ENCODE results near the gene SEPTIN6. TPM values are rescaled to one million over a fixed set of nuclear protein-coding genes. Genes with fewer than 3 reads are reported as not detected.

Gene SEPTIN6
- total RNA-seq, 2 donors from 2014 or later = 4.9 to 6.7 TPM

DNA sequence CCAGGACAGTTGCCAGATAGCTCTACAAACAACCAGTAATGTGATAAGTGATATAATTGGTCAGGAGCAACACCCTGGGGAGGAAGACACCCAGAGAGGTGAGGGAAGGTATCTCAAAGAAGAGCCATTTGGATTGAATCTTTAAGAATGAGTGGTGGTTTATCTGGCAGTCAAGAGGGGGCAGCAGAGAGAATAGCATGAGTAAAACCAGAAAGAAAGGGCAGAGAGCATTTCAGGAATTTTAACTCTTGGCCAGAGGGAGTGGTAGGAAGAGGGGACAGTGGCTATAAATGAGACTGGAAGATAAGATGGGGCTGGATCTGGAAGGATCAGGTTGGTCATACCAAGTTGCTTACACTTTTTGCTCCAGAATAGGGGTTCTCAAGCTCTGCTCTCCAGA, 5.9 kb upstream of the SEPTIN6 start:
- no peak for ATAC-seq
- Histone ChIP-seq H3K27me3 (no peaks in the 10 kb centered on the region), H3K27ac (no peak overlapping the region), H3K4me3 (no peak overlapping the region), H3K4me1 (no peaks in the 10 kb centered on the region), H3K9me3 (no peaks in the 10 kb centered on the region), H3K36me3 (replicated peaks in 1 of 2; ENCODE audit: insufficient read depth in 1 of 2, low read depth in 2 of 2) (no peaks in the 10 kb centered on the region)
- peak in 1 of 4 donors; percentile 27 for DNase-seq
- TF ChIP-seq, protein P1, sequence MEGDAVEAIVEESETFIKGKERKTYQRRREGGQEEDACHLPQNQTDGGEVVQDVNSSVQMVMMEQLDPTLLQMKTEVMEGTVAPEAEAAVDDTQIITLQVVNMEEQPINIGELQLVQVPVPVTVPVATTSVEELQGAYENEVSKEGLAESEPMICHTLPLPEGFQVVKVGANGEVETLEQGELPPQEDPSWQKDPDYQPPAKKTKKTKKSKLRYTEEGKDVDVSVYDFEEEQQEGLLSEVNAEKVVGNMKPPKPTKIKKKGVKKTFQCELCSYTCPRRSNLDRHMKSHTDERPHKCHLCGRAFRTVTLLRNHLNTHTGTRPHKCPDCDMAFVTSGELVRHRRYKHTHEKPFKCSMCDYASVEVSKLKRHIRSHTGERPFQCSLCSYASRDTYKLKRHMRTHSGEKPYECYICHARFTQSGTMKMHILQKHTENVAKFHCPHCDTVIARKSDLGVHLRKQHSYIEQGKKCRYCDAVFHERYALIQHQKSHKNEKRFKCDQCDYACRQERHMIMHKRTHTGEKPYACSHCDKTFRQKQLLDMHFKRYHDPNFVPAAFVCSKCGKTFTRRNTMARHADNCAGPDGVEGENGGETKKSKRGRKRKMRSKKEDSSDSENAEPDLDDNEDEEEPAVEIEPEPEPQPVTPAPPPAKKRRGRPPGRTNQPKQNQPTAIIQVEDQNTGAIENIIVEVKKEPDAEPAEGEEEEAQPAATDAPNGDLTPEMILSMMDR (IDR thresholded peaks at IDR 0.05) = peak; percentile 15 to 50 (median 38)
- no peak for TF ChIP-seq POLR2A (IDR thresholded peaks at IDR 0.05)
- intact Hi-C loops (cut with DNase I) = no loop called here

DNA sequence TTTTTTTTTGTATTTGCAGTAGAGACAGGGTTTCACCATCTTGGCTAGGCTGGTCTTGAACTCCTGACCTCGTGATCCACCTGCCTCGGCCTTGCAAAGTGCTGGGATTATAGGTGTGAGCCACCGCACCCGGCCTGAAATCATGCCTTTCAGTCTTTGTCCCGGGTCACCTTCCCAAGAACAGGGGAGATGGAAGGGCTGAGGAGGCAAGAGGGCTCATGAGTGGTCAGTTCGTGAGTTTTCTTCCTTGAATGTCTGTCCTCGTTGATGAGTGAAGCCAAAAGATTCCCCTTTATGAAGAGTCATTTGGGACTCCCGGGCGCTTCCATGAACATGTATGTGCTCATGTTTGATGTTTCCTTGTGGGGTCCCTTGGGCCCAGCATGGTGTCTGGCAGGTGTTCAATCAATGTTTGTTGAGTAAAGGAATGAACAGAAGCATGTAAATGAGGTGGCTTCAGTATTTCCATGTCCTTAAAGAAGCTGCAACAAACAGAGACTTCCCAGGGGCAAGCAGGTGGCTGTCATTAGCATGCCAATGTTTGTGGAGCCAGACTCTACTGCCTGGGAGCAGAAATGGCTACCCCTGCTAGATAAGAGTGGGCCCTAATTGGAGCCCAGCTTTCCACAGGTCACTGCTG, 3.4 kb upstream of the SEPTIN6 start:
- DNase-seq (no peak), ATAC-seq (no peak)
- Histone ChIP-seq H3K9me3 (no peaks in the 10 kb centered on the region), H3K4me3 (no peak overlapping the region), H3K36me3 (replicated peaks in 1 of 2; ENCODE audit: insufficient read depth in 1 of 2, low read depth in 2 of 2) (no peaks in the 10 kb centered on the region), H3K27ac (no peak overlapping the region), H3K4me1 (no peaks in the 10 kb centered on the region), H3K27me3 (no peaks in the 10 kb centered on the region)
- TF ChIP-seq POLR2A (IDR thresholded peaks at IDR 0.05) = no peak
- TF ChIP-seq, protein P1 (IDR thresholded peaks at IDR 0.05) = no peak
- intact Hi-C loops (cut with DNase I) = no loop called here
- 40 to 84% methylated on average over 1 to 7 of the region's 9 CpGs for WGBS, 2 donors

DNA sequence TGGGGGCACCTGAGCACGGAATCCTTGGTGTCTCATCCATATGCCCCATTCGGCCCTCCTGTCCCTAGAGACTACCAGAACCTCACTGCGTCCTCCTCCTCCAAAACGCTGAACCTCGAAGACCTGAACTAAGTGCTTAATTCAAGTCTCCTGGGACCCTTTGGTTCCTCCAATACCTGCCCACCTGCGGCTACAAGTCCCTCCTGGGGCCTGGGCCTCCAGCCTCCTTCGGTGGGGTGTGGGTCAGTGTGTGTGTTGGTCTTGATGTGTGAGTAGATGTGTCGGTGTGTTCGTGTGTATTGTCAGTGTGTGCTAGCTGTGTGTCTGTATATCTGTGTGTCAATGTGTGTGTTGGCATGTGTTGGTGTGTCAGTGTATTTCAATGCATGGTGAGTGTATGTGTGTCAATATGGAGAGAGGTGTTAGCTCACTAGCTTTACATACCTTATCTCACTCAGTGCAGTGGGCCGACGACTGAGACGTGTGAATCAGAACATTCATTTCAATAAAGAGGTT, 2.6 kb upstream of the SEPTIN6 start:
- ATAC-seq = no peak
- no peaks in the 10 kb centered on the region for H3K27me3 ChIP-seq
- H3K4me3 ChIP-seq = no peak overlapping the region
- H3K9me3 ChIP-seq = no peaks in the 10 kb centered on the region
- 28 to 57% methylated on average over 3 to 7 of the region's 12 CpGs for WGBS, 2 donors
- no peak for DNase-seq
- TF ChIP-seq POLR2A (IDR thresholded peaks at IDR 0.05) = no peak
- H3K4me1 ChIP-seq = peaks cover 6% of the 10 kb centered on the region
- no peak overlapping the region for H3K27ac ChIP-seq
- H3K36me3 ChIP-seq (replicated peaks in 1 of 2; ENCODE audit: insufficient read depth in 1 of 2, low read depth in 2 of 2) = no peaks in the 10 kb centered on the region
- intact Hi-C loops (cut with DNase I) = no loop called here

DNA sequence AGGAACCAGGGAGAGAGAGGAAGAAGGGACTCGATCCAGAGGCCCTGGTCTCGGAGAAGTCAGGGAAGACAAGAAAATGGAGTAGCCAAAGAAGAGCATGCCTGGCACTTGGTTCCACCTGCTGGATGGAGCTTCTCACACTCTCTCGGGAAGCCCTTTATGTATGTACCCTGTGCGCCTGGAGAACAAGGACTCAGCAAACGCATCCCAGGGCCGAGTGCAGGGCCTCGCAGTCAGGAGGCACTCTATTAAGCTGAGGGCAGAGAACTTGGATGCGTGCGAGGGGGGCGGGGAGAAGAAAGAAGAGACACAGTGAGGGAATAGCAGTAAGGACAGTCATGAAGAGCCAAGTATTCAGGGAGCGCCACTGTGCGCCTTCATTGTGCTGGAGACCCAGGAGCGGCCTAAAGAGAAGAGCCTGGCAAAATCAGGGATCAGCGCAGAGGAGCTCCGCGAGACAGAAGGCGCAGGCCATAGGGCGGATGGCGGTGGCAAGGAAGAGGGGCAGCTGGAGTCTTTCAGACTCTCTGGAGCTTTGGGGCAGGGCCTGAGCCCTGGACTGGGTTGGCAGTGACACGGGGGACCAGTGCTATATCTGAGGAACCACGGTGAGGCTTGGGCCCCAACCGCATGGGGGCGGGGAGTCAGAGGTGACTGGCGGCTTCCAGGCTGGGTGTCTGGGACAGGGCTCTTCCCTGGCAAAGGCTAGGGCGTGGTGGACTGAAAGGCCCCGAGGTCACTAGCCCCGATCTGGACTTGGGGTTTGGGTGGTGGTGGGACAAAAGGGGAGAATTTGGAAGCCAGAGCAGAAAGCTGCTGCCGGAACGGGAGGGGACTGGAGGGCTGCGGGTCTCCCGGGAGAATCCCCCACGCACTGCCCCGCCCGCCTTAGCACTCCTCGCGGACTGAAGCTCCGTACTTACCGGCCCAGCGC, 1.9 kb upstream of the SEPTIN6 start:
- Histone ChIP-seq H3K27me3 (no peaks in the 10 kb centered on the region), H3K4me1 (peaks cover 6% of the 10 kb centered on the region), H3K27ac (no peak overlapping the region), H3K36me3 (replicated peaks in 1 of 2; ENCODE audit: insufficient read depth in 1 of 2, low read depth in 2 of 2) (no peaks in the 10 kb centered on the region), H3K4me3 (no peak overlapping the region), H3K9me3 (no peaks in the 10 kb centered on the region)
- DNase-seq (no peak), ATAC-seq (no peak)
- 87 to 90% methylated on average over 22 to 32 of the region's 39 CpGs for WGBS, 2 donors
- TF ChIP-seq, protein P1 (IDR thresholded peaks at IDR 0.05) = no peak
- TF ChIP-seq POLR2A (IDR thresholded peaks at IDR 0.05) = no peak
- intact Hi-C loops (cut with DNase I) = no loop called here

DNA sequence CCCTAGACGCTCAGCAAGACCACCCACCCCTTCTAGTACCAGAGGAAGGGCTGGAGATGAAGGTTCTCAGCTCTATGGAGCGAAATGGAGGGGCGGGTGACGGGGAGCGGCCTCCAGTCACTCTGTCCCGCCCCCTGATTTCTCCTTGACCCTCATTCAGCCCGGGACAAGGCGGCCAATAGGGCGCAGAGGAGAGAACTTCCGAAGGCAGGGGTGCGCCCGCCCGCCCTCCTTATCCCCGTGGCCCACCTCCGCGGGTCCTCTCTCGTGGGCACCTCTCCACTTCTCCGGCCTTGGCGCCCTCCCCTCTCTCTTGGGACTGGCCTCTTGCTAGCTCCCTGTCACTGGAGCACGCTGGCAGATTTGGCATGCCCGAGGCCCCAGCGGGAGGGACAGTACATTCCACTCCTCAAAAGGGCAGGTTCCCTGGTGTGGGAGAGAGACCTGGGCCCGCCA, 1.1 kb upstream of the SEPTIN6 start:
- H3K27me3 ChIP-seq = no peaks in the 10 kb centered on the region
- no peak overlapping the region for H3K27ac ChIP-seq
- WGBS, 2 donors = 50 to 58% methylated on average over 7 to 12 of the region's 23 CpGs
- intact Hi-C loops (cut with DNase I) = no loop called here
- H3K4me1 ChIP-seq = peaks cover 6% of the 10 kb centered on the region
- TF ChIP-seq POLR2A (IDR thresholded peaks at IDR 0.05) = no peak
- TF ChIP-seq, protein P1 (IDR thresholded peaks at IDR 0.05) = no peak
- ATAC-seq (no peak), DNase-seq (no peak)
- no peaks in the 10 kb centered on the region for H3K36me3 ChIP-seq (replicated peaks in 1 of 2; ENCODE audit: insufficient read depth in 1 of 2, low read depth in 2 of 2)
- H3K9me3 ChIP-seq = no peaks in the 10 kb centered on the region
- no peak overlapping the region for H3K4me3 ChIP-seq
